Parathyroid adenoma (tissue), 2 donors: Measurements from ENCODE around the gene RNF31.

Source experiments
- H2AFZ ChIP-seq: fragments of 300-600 bp; sonication (generic); one replicate; pipeline ENCODE4 v1.7.0; 2017; ENCODE audit warnings: antibody characterized with exemption, mild to moderate bottlenecking
- H3K27ac ChIP-seq: fragments of 300-600 bp; sonication (generic); one replicate; pipeline ENCODE4 v1.7.0; 2017
- H3K27me3 ChIP-seq: fragments of 300-600 bp; sonication (generic); one replicate; pipeline ENCODE4 v1.7.0; 2017; ENCODE audit warnings: low read length; ENCODE audit not compliant: control insufficient read depth, insufficient read depth
- H3K36me3 ChIP-seq: fragments of 300-600 bp; sonication (generic); one replicate; pipeline ENCODE4 v1.7.0; 2017; ENCODE audit warnings: low read length; ENCODE audit not compliant: control insufficient read depth, insufficient read depth
- H3K4me1 ChIP-seq: fragments of 300-600 bp; sonication (generic); one replicate; pipeline ENCODE4 v1.7.0; 2017; ENCODE audit warnings: control low read depth
- H3K4me2 ChIP-seq: fragments of 300-600 bp; sonication (generic); one replicate; pipeline ENCODE4 v1.7.0; 2017; ENCODE audit warnings: low read length
- H3K4me3 ChIP-seq: fragments of 300-600 bp; sonication (generic); one replicate; pipeline ENCODE4 v1.7.0; 2017; ENCODE audit warnings: low read depth, low read length
- H3K79me2 ChIP-seq: fragments of 300-600 bp; sonication (generic); one replicate; pipeline ENCODE4 v1.7.0; 2017; ENCODE audit warnings: control low read depth
- H3K9ac ChIP-seq: fragments of 300-600 bp; sonication (generic); one replicate; pipeline ENCODE4 v1.7.0; 2017; ENCODE audit warnings: mild to moderate bottlenecking
- H3K9me3 ChIP-seq: fragments of 300-600 bp; sonication (generic); one replicate; pipeline ENCODE4 v1.7.0; 2017; ENCODE audit warnings: low read length; ENCODE audit not compliant: control insufficient read depth
- TF ChIP-seq, protein P1 (sequence below): fragments of 300-600 bp; sonication (generic); IDR thresholded peaks from one replicate; pipeline ENCODE4 v1.7.0; 2017; ENCODE audit warnings: antibody characterized with exemption, mild to moderate bottlenecking
- donor health status: primary hyperparathyroidism.

The RNF31 gene

DNA sequence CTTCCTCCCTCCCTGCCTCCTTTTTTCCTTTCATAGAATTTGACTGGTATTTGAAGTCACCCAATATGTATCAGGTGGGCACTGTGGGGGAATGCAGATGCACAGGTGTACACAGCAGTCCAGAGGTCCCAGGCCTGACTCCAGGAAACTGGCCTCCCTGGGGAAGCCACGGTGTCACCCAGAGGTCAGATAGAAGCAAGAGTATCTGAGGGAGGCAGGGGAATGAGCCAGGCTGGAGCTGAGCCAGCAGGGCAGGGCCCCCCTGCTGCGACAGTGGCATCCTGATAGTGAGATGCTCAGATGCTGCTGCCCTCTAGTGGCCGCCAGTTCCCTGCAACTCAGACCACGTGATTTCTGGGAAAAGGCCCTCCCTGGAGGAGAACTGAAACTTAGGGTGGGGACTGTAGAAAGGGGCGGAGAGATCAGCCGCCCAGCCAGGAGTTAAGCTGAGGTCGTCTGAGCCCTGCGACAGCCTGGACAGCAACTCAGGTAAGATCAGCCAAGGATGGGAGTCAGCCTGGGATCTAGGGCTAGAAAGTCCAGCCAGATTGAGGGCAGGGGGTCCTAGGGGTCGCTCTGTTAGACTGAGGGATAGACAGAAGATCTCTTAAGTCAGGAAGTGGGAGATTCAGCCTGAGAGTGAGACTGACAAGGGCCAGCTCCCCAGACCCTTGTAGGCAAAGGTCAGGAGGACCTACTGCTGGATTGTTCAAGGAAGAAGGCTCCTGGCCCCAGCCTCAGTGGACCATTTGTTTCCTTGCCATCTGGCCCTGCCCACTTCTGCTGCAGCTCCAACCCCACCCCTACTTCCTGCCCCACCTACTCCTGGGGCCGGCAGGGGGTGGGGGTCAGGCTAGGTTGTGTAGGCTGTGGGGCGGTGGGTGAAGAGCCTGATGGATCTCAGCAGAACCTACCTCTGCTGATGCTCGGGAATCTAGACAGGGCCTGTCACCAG is 13.8 kb downstream of the RNF31 start, which contains the start of gene IRF9:
Gene IRF9, plus strand, starts transcription at position 416 of the 955 bp plus-strand sequence. CDS start 880 bp downstream, outside the sequence.
- Histone ChIP-seq H3K27me3 (no peaks in the 10 kb centered on the region), H3K9ac (no peak within 1 kb of the TSS), H3K36me3 (no peaks in the 10 kb centered on the region), H3K79me2 (peaks cover 5% of the 10 kb centered on the region), H3K9me3 (no peaks in the 10 kb centered on the region), H3K4me3 (peak within 1 kb of the TSS; percentile 69), H3K27ac (peak within 1 kb of the TSS; percentile 83), H2AFZ (peak within 1 kb of the TSS; percentile 43), H3K4me1 (peaks cover 6% of the 10 kb centered on the region), H3K4me2 (peak within 1 kb of the TSS; percentile 67)
- TF ChIP-seq, protein P1, sequence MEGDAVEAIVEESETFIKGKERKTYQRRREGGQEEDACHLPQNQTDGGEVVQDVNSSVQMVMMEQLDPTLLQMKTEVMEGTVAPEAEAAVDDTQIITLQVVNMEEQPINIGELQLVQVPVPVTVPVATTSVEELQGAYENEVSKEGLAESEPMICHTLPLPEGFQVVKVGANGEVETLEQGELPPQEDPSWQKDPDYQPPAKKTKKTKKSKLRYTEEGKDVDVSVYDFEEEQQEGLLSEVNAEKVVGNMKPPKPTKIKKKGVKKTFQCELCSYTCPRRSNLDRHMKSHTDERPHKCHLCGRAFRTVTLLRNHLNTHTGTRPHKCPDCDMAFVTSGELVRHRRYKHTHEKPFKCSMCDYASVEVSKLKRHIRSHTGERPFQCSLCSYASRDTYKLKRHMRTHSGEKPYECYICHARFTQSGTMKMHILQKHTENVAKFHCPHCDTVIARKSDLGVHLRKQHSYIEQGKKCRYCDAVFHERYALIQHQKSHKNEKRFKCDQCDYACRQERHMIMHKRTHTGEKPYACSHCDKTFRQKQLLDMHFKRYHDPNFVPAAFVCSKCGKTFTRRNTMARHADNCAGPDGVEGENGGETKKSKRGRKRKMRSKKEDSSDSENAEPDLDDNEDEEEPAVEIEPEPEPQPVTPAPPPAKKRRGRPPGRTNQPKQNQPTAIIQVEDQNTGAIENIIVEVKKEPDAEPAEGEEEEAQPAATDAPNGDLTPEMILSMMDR: peak; percentile 99

- TF ChIP-seq, protein P1: no peak
Observed at GRCh38 chr14:24162093-24162492, 14.8 kb downstream of the RNF31 start.

DNA sequence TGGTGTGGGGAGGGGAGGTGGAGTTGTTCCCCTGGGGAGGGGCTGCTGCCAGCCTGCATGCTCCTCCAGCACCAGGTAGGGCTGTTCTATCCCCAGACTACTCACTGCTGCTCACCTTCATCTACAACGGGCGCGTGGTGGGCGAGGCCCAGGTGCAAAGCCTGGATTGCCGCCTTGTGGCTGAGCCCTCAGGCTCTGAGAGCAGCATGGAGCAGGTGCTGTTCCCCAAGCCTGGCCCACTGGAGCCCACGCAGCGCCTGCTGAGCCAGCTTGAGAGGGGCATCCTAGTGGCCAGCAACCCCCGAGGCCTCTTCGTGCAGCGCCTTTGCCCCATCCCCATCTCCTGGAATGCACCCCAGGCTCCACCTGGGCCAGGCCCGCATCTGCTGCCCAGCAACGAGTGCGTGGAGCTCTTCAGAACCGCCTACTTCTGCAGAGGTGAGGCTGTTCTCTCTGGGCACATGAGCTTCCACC is 17.3 kb downstream of the RNF31 start:
- Histone ChIP-seq H3K36me3 (no peaks in the 10 kb centered on the region), H3K9me3 (no peaks in the 10 kb centered on the region), H3K4me1 (peaks cover 6% of the 10 kb centered on the region), H3K79me2 (peaks cover 5% of the 10 kb centered on the region), H3K4me2 (no peak overlapping the region), H3K9ac (no peak overlapping the region), H2AFZ (no peak overlapping the region), H3K27me3 (no peaks in the 10 kb centered on the region), H3K27ac (no peak overlapping the region), H3K4me3 (no peak overlapping the region)
- TF ChIP-seq, protein P1: no peak

More at GRCh38 chr14:24162093-24162492, 14.8 kb downstream of the RNF31 start:
- Histone ChIP-seq H3K36me3 (no peaks in the 10 kb centered on the region), H3K4me3 (peak overlapping the region; percentile 69), H2AFZ (no peak overlapping the region), H3K4me1 (peaks cover 6% of the 10 kb centered on the region), H3K27ac (peak overlapping the region; percentile 83), H3K27me3 (no peaks in the 10 kb centered on the region), H3K4me2 (peak overlapping the region; percentile 67), H3K79me2 (peaks cover 5% of the 10 kb centered on the region), H3K9me3 (no peaks in the 10 kb centered on the region), H3K9ac (no peak overlapping the region)

GRCh38 chr14:24165785-24166184 is 18.5 kb downstream of the RNF31 start:
- TF ChIP-seq, protein P1: no peak
- H3K9me3 ChIP-seq: no peaks in the 10 kb centered on the region
- H3K79me2 ChIP-seq: peaks cover 5% of the 10 kb centered on the region
- no peak overlapping the region for H3K4me2 ChIP-seq
- H3K36me3 ChIP-seq: no peaks in the 10 kb centered on the region
- no peak overlapping the region for H2AFZ ChIP-seq
- peaks cover 6% of the 10 kb centered on the region for H3K4me1 ChIP-seq
- no peak overlapping the region for H3K27ac ChIP-seq
- H3K9ac ChIP-seq: no peak overlapping the region
- no peak overlapping the region for H3K4me3 ChIP-seq
- no peaks in the 10 kb centered on the region for H3K27me3 ChIP-seq
